Cardiac fibroblast (primary cell): ENCODE results near the gene RAB34.

Experiments
- DNase-seq, 2 donors: peaks; one replicate each; pipeline versions ENCODE4 v3.0.0 to v3.0.0-alpha.2; 2010; ENCODE audit warnings: low read depth in 2 of 2
- H3K4me3 ChIP-seq, 2 donors: replicated peaks in 1 of 2; 1 replicate in 1 of 2; 2 replicates in 1 of 2; pipeline ENCODE4 v1.5.1; 2011; ENCODE audit warnings: low read depth in 2 of 2, low read length in 2 of 2, mild to moderate bottlenecking in 2 of 2, moderate library complexity in 1 of 2
- CTCF ChIP-seq: IDR thresholded peaks from one replicate; pipeline ENCODE4 v1.5.1; 2011; ENCODE audit warnings: low read depth, mild to moderate bottlenecking, low read length, inconsistent platforms

RAB34 gene

GRCh38 chr17:28744972-28745785 lies 27.5 kb upstream of the RAB34 start:
- DNase-seq, result peak; percentile 59 to 70
- H3K4me3 ChIP-seq, result peak overlapping the region; percentile 68 to 82
- TF ChIP-seq CTCF, result no peak

- DNase-seq, result peak; percentile 56 to 78
- peak overlapping the region; percentile 68 to 82 for H3K4me3 ChIP-seq
- no peak for TF ChIP-seq CTCF
Observed at GRCh38 chr17:28744104-28744971, 26.7 kb upstream of the RAB34 start.

GRCh38 chr17:28743243-28744103 lies 25.8 kb upstream of the RAB34 start, which contains the start of gene TRAF4:
TSS of gene TRAF4 (plus strand) at chr17:28744011. CDS start at chr17:28744113, 102 bp downstream.
- peak within 1 kb of the TSS; percentile 68 to 82 for H3K4me3 ChIP-seq
- peak; percentile 83 to 86 for DNase-seq
- TF ChIP-seq CTCF, result peak; percentile 14

- TF ChIP-seq CTCF, result no peak
- DNase-seq, result no peak
- no peak overlapping the region for H3K4me3 ChIP-seq
Observed at GRCh38 chr17:28741358-28742349, 24.0 kb upstream of the RAB34 start.

- no peak for TF ChIP-seq CTCF
- no peak overlapping the region for H3K4me3 ChIP-seq
- no peak for DNase-seq
Observed at GRCh38 chr17:28740406-28741357, 23.0 kb upstream of the RAB34 start.
